Panc1 (cell line): ENCODE data around the gene FOXJ2. TPM values are rescaled to one million over a fixed set of nuclear protein-coding genes. Genes with fewer than 3 reads are reported as not detected.

Experiments used
- ATAC-seq: fragments of 200-7000 bp; cut with Tn5 transposase; 2 replicates; pipeline ENCODE4 v1.9.1; 2020; ENCODE audit warnings: mild to moderate bottlenecking, moderate library complexity
- BruUV-seq: library from RNA; stranded (reverse); fragments of 400-500 nt; replicated peaks from 2 replicates; lab custom pipeline; 2021; lab: Mats Ljungman, UMichigan
- CTCF ChIA-PET: fragments of 300-600 bp; sonication (Branson Sonifier 250); formaldehyde crosslinking; loops from one replicate; lab custom pipeline; 2022; ENCODE audit warnings: antibody characterized with exemption; lab: Charles Lee
- POLR2A ChIA-PET: fragments of 300-600 bp; sonication (Branson Sonifier 250); formaldehyde crosslinking; loops from one replicate; lab custom pipeline; 2022; ENCODE audit warnings: antibody characterized with exemption; lab: Charles Lee
- DNase-seq: peaks from one replicate; pipeline ENCODE4 v3.0.0-alpha.2; 2010; ENCODE audit warnings: low read depth, low spot score
- H3K27ac ChIP-seq: 2 replicates; pipeline ENCODE4 v1.5.1; 2011; ENCODE audit warnings: mild to moderate bottlenecking, low read length, inconsistent platforms
- H3K27me3 ChIP-seq: fragments of 200-500 bp; sonication (Bioruptor generic); 2 replicates; pipeline ENCODE4 v1.6.0; 2014; ENCODE audit warnings: low read length, inconsistent platforms; ENCODE audit not compliant: control insufficient read depth, insufficient read depth
- H3K36me3 ChIP-seq: fragments of 200-500 bp; sonication (Bioruptor generic); 2 replicates; pipeline ENCODE4 v1.5.1; 2014; ENCODE audit warnings: inconsistent platforms, mild to moderate bottlenecking, low read length, moderate library complexity; ENCODE audit not compliant: control insufficient read depth, insufficient read depth
- H3K4me1 ChIP-seq: 2 replicates; pipeline ENCODE4 v1.5.1; 2011; ENCODE audit warnings: inconsistent platforms, mild to moderate bottlenecking, low read length, moderate library complexity; ENCODE audit not compliant: control insufficient read depth, insufficient read depth
- H3K4me3 ChIP-seq, 2 experiments: 2 replicates each; pipeline ENCODE4 v1.5.1; 2011 to 2012; ENCODE audit warnings: low read depth in 2 of 2, low read length in 2 of 2, mild to moderate bottlenecking in 2 of 2, inconsistent platforms in 1 of 2, moderate library complexity in 1 of 2
- H3K9me3 ChIP-seq: fragments of 200-500 bp; sonication (Bioruptor generic); 2 replicates; pipeline ENCODE4 v1.5.1; 2014; ENCODE audit warnings: low read depth, mild to moderate bottlenecking, inconsistent platforms, low read length, moderate library complexity; ENCODE audit not compliant: control insufficient read depth, insufficient read depth
- POLR2AphosphoS5 ChIP-seq: IDR thresholded peaks from 2 replicates; pipeline ENCODE4 v1.6.1; 2012; ENCODE audit warnings: mild to moderate bottlenecking, low read depth, low read length, moderate library complexity
- SIN3A ChIP-seq: IDR thresholded peaks from 2 replicates; pipeline ENCODE4 v1.6.1; 2012; ENCODE audit warnings: low read depth, mild to moderate bottlenecking, low read length, moderate library complexity, borderline replicate concordance; ENCODE audit not compliant: insufficient read depth
- TCF7L2 ChIP-seq: IDR thresholded peaks from 2 replicates; pipeline ENCODE4 v1.6.1; 2011; ENCODE audit warnings: mild to moderate bottlenecking, low read depth, low read length, inconsistent platforms
- in situ Hi-C: cut with HindIII; loops from 2 replicates; pipeline ENCODE4 v1.10.0; 2016; ENCODE audit warnings: low sequenced_read_pairs, low pct_unique_long_range_greater_than_20kb
- intact Hi-C: fragments of 100-400 bp; cut with micrococcal nuclease; formaldehyde crosslinking; loops from one replicate; pipeline ENCODE4 v1.10.0; 2022; ENCODE audit not compliant: unreplicated experiment
- total RNA-seq: library from RNA; stranded (reverse); gene quantifications from one replicate; pipeline ENCODE4 v1.2.1, GENCODE V29; 2021; ENCODE audit not compliant: unreplicated experiment
- TF ChIP-seq, protein P1 (sequence below), 2 experiments: IDR thresholded peaks; 2 replicates each; pipeline ENCODE4 v1.6.1; 2011 to 2012; ENCODE audit warnings: low read depth in 2 of 2, control low read depth in 1 of 2, low read length in 1 of 2, mild to moderate bottlenecking in 1 of 2, moderate library complexity in 1 of 2; ENCODE audit not compliant: insufficient read depth in 1 of 2
- TF ChIP-seq, protein P2 (sequence below): fragments of 450-650 bp; IDR thresholded peaks from 2 replicates; pipeline ENCODE4 v1.5.1; 2017; ENCODE audit warnings: mild to moderate bottlenecking

FOXJ2 gene
- total RNA-seq, 1 experiment from 2014 or later: 10.9 TPM

DNA sequence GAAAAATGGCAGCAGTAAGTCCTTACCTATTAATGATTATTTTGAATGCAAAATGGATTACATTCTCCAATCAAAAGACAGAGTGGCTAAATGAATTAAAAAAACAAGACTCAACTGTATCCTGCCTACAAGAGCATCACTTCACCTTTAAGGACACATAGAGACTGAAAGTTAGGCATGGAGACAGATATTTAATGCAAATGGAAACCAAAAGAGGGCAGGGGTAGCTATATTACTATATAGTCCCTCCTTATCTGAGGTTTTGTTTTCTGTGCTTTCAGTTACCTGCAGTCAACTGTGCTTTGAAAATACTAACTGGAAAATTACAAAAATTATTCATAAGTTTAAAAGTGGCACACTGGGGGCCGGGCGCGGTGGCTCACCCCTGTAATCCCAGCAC lies 66.7 kb downstream of the FOXJ2 start:
- ATAC-seq: no peak
- H3K27me3 ChIP-seq: no peaks in the 10 kb centered on the region
- TF ChIP-seq, protein P1, sequence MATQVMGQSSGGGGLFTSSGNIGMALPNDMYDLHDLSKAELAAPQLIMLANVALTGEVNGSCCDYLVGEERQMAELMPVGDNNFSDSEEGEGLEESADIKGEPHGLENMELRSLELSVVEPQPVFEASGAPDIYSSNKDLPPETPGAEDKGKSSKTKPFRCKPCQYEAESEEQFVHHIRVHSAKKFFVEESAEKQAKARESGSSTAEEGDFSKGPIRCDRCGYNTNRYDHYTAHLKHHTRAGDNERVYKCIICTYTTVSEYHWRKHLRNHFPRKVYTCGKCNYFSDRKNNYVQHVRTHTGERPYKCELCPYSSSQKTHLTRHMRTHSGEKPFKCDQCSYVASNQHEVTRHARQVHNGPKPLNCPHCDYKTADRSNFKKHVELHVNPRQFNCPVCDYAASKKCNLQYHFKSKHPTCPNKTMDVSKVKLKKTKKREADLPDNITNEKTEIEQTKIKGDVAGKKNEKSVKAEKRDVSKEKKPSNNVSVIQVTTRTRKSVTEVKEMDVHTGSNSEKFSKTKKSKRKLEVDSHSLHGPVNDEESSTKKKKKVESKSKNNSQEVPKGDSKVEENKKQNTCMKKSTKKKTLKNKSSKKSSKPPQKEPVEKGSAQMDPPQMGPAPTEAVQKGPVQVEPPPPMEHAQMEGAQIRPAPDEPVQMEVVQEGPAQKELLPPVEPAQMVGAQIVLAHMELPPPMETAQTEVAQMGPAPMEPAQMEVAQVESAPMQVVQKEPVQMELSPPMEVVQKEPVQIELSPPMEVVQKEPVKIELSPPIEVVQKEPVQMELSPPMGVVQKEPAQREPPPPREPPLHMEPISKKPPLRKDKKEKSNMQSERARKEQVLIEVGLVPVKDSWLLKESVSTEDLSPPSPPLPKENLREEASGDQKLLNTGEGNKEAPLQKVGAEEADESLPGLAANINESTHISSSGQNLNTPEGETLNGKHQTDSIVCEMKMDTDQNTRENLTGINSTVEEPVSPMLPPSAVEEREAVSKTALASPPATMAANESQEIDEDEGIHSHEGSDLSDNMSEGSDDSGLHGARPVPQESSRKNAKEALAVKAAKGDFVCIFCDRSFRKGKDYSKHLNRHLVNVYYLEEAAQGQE (IDR thresholded peaks at IDR 0.05; ENCODE audit: insufficient read depth in 1 of 2, low read depth in 2 of 2, low read length in 1 of 2): no peak
- no peak for TF ChIP-seq SIN3A
- no peak for TF ChIP-seq TCF7L2
- TF ChIP-seq, protein P2, sequence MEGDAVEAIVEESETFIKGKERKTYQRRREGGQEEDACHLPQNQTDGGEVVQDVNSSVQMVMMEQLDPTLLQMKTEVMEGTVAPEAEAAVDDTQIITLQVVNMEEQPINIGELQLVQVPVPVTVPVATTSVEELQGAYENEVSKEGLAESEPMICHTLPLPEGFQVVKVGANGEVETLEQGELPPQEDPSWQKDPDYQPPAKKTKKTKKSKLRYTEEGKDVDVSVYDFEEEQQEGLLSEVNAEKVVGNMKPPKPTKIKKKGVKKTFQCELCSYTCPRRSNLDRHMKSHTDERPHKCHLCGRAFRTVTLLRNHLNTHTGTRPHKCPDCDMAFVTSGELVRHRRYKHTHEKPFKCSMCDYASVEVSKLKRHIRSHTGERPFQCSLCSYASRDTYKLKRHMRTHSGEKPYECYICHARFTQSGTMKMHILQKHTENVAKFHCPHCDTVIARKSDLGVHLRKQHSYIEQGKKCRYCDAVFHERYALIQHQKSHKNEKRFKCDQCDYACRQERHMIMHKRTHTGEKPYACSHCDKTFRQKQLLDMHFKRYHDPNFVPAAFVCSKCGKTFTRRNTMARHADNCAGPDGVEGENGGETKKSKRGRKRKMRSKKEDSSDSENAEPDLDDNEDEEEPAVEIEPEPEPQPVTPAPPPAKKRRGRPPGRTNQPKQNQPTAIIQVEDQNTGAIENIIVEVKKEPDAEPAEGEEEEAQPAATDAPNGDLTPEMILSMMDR: no peak
- TF ChIP-seq POLR2AphosphoS5: no peak
- in situ Hi-C loops: no loop called here
- BruUV-seq: no TSS peak
- H3K9me3 ChIP-seq: no peaks in the 10 kb centered on the region
- H3K36me3 ChIP-seq: no peaks in the 10 kb centered on the region
- H3K4me3 ChIP-seq: no peak overlapping the region
- no peak overlapping the region for H3K27ac ChIP-seq
- intact Hi-C loops: no loop called here
- CTCF ChIA-PET: interaction anchor here (0.6 kb wide), 1 partner anchor 14 kb away, joined by 3 read pairs; no protein-coding TSS in a partner anchor
- POLR2A ChIA-PET: interaction anchor here (0.5 kb wide), 1 partner anchor 272 kb away, joined by 13 read pairs; no protein-coding TSS in a partner anchor
- DNase-seq: no peak
- H3K4me1 ChIP-seq: no peaks in the 10 kb centered on the region

Other genes starting within 250 kb of the FOXJ2 start
- gene NANOG, start 243.3 kb upstream of the FOXJ2 start, total RNA-seq: 0.62 TPM
- gene SLC2A14, start 159.8 kb upstream of the FOXJ2 start, total RNA-seq: not detected
- gene SLC2A3, start 96.5 kb upstream of the FOXJ2 start, total RNA-seq: 0.51 TPM
- not detected for gene C3AR1, start 33.6 kb downstream of the FOXJ2 start, total RNA-seq
- gene NECAP1, start 49.6 kb downstream of the FOXJ2 start, total RNA-seq: 14.9 TPM
- gene CLEC4A, start 90.9 kb downstream of the FOXJ2 start, total RNA-seq: 0.33 TPM
- gene ZNF705A, start 124.3 kb downstream of the FOXJ2 start, total RNA-seq: not detected
- gene FAM90A1, start 194.9 kb downstream of the FOXJ2 start, total RNA-seq: not detected